Ishikawa (cell line): ENCODE results near the gene MAPK1IP1L.

Experiments
- CEBPB ChIP-seq: IDR thresholded peaks from 2 replicates; pipeline ENCODE4 v1.6.1; 2012
- CREB1 ChIP-seq: IDR thresholded peaks from 2 replicates; pipeline ENCODE4 v1.6.1; 2012; ENCODE audit warnings: low read depth
- EGR1 ChIP-seq: IDR thresholded peaks from 2 replicates; pipeline ENCODE4 v1.6.1; 2012
- EP300 ChIP-seq: IDR thresholded peaks from 2 replicates; pipeline ENCODE4 v1.6.1; 2012; ENCODE audit warnings: borderline replicate concordance
- FOXM1 ChIP-seq: IDR thresholded peaks from 2 replicates; pipeline ENCODE4 v1.6.1; 2012; ENCODE audit warnings: low read depth, borderline replicate concordance
- NFIC ChIP-seq: IDR thresholded peaks from 2 replicates; pipeline ENCODE4 v1.6.1; 2012
- RAD21 ChIP-seq: IDR thresholded peaks from 2 replicates; pipeline ENCODE4 v1.6.1; 2012; ENCODE audit warnings: low read depth
- TAF1 ChIP-seq: IDR thresholded peaks from 2 replicates; pipeline ENCODE4 v1.6.1; 2012; ENCODE audit warnings: low read depth, mild to moderate bottlenecking
- TCF12 ChIP-seq: IDR thresholded peaks from 2 replicates; pipeline ENCODE4 v1.6.1; 2012; ENCODE audit warnings: low read depth
- TEAD4 ChIP-seq: IDR thresholded peaks from 2 replicates; pipeline ENCODE4 v1.6.1; 2012
- YY1 ChIP-seq: IDR thresholded peaks from 2 replicates; pipeline ENCODE4 v1.6.1; 2012; ENCODE audit warnings: low read depth
- ZBTB7A ChIP-seq: IDR thresholded peaks from 2 replicates; pipeline ENCODE4 v1.6.1; 2012; ENCODE audit warnings: low read depth
- TF ChIP-seq, protein P1 (sequence below): IDR thresholded peaks from 2 replicates; pipeline ENCODE4 v1.6.1; 2012
- TF ChIP-seq, protein P2 (sequence below): IDR thresholded peaks from 2 replicates; pipeline ENCODE4 v1.6.1; 2012
- TF ChIP-seq, protein P3 (sequence below): IDR thresholded peaks from 2 replicates; pipeline ENCODE4 v1.6.1; 2012; ENCODE audit warnings: low read depth, mild to moderate bottlenecking

The MAPK1IP1L gene

DNA sequence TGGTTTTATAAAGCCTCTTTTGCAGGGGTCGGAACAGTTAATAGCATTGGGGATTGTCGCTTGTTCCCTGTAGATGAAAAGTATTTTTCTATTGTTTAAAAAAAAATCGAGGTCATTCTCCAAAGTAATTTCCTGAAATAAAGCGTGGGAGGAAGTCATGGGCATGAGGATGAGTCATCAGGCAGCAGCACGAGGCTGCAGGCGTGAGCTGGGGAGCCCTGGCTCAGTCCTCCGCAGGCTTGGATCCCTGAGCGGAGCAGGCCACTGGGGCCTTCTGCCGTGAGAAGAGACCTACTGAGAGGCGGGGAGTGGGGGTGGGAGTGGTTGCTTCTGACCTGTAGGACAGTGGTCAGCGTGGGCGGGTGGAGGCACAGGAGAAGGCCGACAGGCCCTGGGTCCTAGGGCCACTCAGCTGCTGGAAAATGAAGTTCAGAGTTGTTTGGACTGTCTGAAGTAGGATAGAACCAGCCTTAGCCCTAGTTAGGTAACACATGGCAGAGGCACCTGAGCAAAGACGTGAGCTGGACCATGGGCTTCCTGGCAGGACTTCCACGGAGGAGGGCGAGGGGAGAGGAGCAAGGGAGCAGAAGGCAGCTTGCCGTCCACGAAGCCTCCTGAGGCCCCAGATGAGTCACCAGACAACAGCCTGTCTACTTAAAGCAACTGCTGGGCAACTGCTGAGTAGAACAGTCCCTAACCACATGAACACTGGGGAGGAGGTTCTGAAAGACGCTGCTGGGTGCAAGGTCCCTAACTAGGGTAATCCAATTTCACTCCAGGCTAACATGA, 56.5 kb downstream of the MAPK1IP1L start:
- TF ChIP-seq, protein P1, sequence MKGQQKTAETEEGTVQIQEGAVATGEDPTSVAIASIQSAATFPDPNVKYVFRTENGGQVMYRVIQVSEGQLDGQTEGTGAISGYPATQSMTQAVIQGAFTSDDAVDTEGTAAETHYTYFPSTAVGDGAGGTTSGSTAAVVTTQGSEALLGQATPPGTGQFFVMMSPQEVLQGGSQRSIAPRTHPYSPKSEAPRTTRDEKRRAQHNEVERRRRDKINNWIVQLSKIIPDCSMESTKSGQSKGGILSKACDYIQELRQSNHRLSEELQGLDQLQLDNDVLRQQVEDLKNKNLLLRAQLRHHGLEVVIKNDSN: peak; percentile 39
- TF ChIP-seq EP300: peak; percentile 52; the same call in 1 of the 2 replicates
- TF ChIP-seq TCF12: peak; percentile 82
- TF ChIP-seq NFIC: no peak; the same call in 1 of the 2 replicates
- TF ChIP-seq YY1: no peak
- TF ChIP-seq ZBTB7A: no peak
- peak; percentile 95 for TF ChIP-seq EGR1
- peak; percentile 33; the same call in 1 of the 2 replicates for TF ChIP-seq TEAD4
- no peak; the same call in 1 of the 2 replicates for TF ChIP-seq RAD21
- TF ChIP-seq TAF1: peak; percentile 38
- TF ChIP-seq FOXM1: peak; percentile 55; the same call in 1 of the 2 replicates
- TF ChIP-seq, protein P2, sequence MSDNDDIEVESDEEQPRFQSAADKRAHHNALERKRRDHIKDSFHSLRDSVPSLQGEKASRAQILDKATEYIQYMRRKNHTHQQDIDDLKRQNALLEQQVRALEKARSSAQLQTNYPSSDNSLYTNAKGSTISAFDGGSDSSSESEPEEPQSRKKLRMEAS: peak; percentile 99

DNA sequence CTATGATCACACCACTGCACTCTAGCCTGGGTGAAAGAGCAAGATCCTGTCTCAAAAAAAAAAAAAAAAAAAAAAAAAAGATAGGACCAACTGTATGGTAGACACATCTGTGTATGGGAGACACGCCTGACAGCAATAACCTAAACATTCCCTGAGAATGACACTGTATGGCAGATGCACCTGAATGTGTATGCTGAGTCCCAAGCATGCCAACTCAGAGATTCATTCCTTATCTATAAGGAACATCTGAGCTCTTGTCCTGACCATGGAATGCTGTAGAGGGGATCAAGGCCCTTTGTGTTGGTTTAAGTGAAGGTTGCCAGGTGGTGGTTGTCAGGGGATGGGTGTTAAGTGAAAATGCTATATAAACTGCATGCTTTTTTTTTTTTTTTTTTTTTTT, 58.4 kb downstream of the MAPK1IP1L start:
- no peak for TF ChIP-seq CREB1
- TF ChIP-seq CEBPB: no peak
- TF ChIP-seq, protein P2: no peak
- TF ChIP-seq TAF1: no peak
- no peak for TF ChIP-seq ZBTB7A
- TF ChIP-seq RAD21: no peak
- no peak for TF ChIP-seq FOXM1
- TF ChIP-seq TCF12: no peak
- TF ChIP-seq EGR1: no peak
- TF ChIP-seq YY1: no peak
- TF ChIP-seq, protein P1: no peak
- no peak for TF ChIP-seq NFIC
- no peak for TF ChIP-seq EP300
- no peak for TF ChIP-seq TEAD4

DNA sequence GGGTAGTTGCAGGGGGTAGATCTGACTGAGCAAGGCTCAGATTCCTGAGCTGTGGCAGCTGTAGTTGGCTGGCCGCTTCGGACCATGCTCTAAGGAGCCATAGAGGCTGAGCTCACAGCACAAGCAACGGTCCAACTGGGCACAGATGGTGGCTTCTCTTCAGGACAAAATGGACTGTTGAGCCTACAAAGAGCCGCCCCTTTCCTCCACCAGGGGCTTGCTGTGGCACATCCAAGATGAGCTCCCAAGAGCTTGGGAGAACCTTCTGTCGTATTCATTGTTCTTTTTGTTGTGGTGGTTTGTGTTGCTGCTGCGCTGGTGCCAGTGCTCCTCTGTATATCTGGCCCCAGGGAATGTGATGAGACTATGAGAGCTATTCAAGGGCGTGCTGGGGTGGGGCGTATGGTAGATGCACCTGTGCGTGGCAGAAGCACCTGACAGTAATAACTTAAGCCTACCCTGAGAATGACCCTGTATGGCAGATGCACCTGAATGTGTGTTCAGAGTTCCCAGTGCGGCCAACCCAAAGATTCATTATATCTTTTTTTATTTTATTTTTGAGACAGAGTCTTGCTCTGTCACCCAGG, 59.8 kb downstream of the MAPK1IP1L start:
- no peak for TF ChIP-seq FOXM1

DNA sequence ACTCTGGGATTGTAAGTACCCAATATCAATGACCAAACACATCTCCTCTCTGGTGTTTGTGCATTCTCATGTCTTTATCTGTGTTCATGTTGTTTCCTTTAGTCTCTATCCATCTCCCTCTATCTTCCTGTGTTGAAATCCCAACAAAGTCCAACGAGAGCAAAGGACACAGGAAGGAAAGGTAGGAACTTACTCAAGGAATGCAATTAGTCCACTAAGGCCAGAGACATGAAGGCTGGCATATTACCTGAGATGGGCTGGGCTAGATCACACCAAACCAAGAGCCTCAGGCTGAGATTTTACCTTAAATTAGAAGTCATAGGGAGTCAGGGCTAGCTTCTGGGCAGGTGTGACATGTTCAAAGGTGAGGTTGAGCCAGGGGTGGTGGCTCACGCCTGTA, 63.3 kb downstream of the MAPK1IP1L start:
- TF ChIP-seq CEBPB (no peak), YY1 (no peak), TEAD4 (no peak), RAD21 (no peak), FOXM1 (no peak), EGR1 (no peak), ZBTB7A (no peak), NFIC (no peak), CREB1 (no peak), TCF12 (no peak), EP300 (no peak), TAF1 (no peak)
- TF ChIP-seq, protein P1: no peak
- TF ChIP-seq, protein P3, sequence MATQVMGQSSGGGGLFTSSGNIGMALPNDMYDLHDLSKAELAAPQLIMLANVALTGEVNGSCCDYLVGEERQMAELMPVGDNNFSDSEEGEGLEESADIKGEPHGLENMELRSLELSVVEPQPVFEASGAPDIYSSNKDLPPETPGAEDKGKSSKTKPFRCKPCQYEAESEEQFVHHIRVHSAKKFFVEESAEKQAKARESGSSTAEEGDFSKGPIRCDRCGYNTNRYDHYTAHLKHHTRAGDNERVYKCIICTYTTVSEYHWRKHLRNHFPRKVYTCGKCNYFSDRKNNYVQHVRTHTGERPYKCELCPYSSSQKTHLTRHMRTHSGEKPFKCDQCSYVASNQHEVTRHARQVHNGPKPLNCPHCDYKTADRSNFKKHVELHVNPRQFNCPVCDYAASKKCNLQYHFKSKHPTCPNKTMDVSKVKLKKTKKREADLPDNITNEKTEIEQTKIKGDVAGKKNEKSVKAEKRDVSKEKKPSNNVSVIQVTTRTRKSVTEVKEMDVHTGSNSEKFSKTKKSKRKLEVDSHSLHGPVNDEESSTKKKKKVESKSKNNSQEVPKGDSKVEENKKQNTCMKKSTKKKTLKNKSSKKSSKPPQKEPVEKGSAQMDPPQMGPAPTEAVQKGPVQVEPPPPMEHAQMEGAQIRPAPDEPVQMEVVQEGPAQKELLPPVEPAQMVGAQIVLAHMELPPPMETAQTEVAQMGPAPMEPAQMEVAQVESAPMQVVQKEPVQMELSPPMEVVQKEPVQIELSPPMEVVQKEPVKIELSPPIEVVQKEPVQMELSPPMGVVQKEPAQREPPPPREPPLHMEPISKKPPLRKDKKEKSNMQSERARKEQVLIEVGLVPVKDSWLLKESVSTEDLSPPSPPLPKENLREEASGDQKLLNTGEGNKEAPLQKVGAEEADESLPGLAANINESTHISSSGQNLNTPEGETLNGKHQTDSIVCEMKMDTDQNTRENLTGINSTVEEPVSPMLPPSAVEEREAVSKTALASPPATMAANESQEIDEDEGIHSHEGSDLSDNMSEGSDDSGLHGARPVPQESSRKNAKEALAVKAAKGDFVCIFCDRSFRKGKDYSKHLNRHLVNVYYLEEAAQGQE: no peak
- TF ChIP-seq, protein P2: no peak

DNA sequence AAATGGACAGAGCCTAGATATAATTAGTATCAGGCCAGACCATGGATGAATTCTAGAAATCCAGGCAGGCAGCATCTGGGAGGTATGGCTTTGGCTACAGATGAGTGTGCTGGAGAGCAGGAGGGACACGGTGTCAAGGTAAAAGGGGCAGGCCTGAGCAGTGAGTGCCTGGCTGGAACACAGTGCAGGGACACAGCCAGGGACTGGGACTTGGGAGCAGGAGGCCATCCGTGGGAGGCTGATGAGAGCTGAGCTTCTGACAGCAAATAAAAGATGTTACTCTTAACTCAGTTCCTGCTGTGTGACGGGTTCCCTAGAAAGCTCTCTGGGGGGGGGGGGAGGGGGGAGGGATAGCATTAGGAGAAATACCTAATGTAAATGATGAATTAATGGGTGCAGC, 64.0 kb downstream of the MAPK1IP1L start:
- no peak for TF ChIP-seq TCF12
- TF ChIP-seq, protein P3: no peak
- TF ChIP-seq TAF1: no peak
- TF ChIP-seq CEBPB: no peak
- no peak for TF ChIP-seq NFIC
- no peak for TF ChIP-seq EGR1
